NCI-H2107 (cell line): Measurements from ENCODE around the gene MAPKAPK3.

Experiments used
- DNase-seq: peaks from one replicate; lab custom pipeline; 2025; lab: John Stamatoyannopoulos, UW

MAPKAPK3 gene

GRCh38 chr3:50695031-50695430 is 78.1 kb downstream of the MAPKAPK3 start:
- no peak for DNase-seq

GRCh38 chr3:50696276-50696675 is 79.3 kb downstream of the MAPKAPK3 start:
- no peak for DNase-seq

- no peak for DNase-seq
Observed at GRCh38 chr3:50698269-50698668, 81.3 kb downstream of the MAPKAPK3 start.
